Measurements from ENCODE around the gene RNF103. TPM values are rescaled to one million over a fixed set of nuclear protein-coding genes. Genes with fewer than 3 reads are reported as not detected.

RNF103 gene
- total and polyA plus RNA-seq, 2 of the 13 experiments (the other 11 are each of a cell fraction or from before 2014, with no cell fraction given): 19.8 to 21.1 TPM

GRCh38 chr2:86593266-86593665 is 30.4 kb downstream of the RNF103 start:
- Histone ChIP-seq H3K4me3 (replicated peaks in 1 of 3; ENCODE audit: insufficient read depth in 1 of 3, low read depth in 2 of 3, low read length in 3 of 3) (no peak overlapping the region), H3K4me2 (ENCODE audit: low read depth, low read length) (no peak overlapping the region), H2AFZ (ENCODE audit: low read length) (no peak overlapping the region), H3K27ac (ENCODE audit: extremely low read length, insufficient read depth, low read length) (no peak overlapping the region), H3K4me1 (ENCODE audit: insufficient read depth, low read length) (no peaks in the 10 kb centered on the region), H3K36me3 (replicated peaks in 1 of 2; ENCODE audit: control insufficient read depth in 1 of 2, insufficient read depth in 2 of 2, low read length in 2 of 2) (no peaks in the 10 kb centered on the region), H3K27me3 (ENCODE audit: control insufficient read depth in 1 of 2, insufficient read depth in 2 of 2, low read length in 2 of 2) (no peaks in the 10 kb centered on the region; a peak in 1 of 5 replicates), H3K79me2 (ENCODE audit: insufficient read depth, low read length) (no peaks in the 10 kb centered on the region), H3K9me3 (ENCODE audit: low read length) (no peaks in the 10 kb centered on the region), H3K9ac (ENCODE audit: insufficient read depth, low read depth, low read length) (no peak overlapping the region), H4K20me1 (ENCODE audit: insufficient read depth, low read length) (no peaks in the 10 kb centered on the region)
- TF ChIP-seq ZNF382 (CRISPR knock-in tag; IDR thresholded peaks at IDR 0.05; ENCODE audit: borderline replicate concordance): no peak
- no peak for TF ChIP-seq ZNF441 (CRISPR knock-in tag; IDR thresholded peaks at IDR 0.05; ENCODE audit: borderline replicate concordance)
- no peak for TF ChIP-seq ZNF619 (CRISPR knock-in tag; IDR thresholded peaks at IDR 0.05)
- TF ChIP-seq, protein P1, sequence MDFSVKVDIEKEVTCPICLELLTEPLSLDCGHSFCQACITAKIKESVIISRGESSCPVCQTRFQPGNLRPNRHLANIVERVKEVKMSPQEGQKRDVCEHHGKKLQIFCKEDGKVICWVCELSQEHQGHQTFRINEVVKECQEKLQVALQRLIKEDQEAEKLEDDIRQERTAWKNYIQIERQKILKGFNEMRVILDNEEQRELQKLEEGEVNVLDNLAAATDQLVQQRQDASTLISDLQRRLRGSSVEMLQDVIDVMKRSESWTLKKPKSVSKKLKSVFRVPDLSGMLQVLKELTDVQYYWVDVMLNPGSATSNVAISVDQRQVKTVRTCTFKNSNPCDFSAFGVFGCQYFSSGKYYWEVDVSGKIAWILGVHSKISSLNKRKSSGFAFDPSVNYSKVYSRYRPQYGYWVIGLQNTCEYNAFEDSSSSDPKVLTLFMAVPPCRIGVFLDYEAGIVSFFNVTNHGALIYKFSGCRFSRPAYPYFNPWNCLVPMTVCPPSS (IDR thresholded peaks at IDR 0.05): no peak
- TF ChIP-seq, protein P2, sequence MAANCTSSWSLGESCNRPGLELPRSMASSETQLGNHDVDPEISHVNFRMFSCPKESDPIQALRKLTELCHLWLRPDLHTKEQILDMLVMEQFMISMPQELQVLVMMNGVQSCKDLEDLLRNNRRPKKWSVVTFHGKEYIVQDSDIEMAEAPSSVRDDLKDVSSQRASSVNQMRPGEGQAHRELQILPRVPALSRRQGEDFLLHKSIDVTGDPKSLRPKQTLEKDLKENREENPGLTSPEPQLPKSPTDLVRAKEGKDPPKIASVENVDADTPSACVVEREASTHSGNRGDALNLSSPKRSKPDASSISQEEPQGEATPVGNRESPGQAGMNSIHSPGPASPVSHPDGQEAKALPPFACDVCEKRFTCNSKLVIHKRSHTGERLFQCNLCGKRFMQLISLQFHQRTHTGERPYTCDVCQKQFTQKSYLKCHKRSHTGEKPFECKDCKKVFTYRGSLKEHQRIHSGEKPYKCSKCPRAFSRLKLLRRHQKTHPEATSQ (CRISPR knock-in tag; IDR thresholded peaks at IDR 0.05; ENCODE audit: borderline replicate concordance): no peak
- TF ChIP-seq ATF3 (CRISPR knock-in tag; IDR thresholded peaks at IDR 0.05): no peak
- TF ChIP-seq ZNF781 (CRISPR knock-in tag; IDR thresholded peaks at IDR 0.05; ENCODE audit: borderline replicate concordance, not compliant biosample characterization): no peak
- TF ChIP-seq ISX (CRISPR knock-in tag; conservative IDR thresholded peaks at IDR 0.05): no peak
- ATAC-seq (no peak), FAIRE-seq (no peak), DNase-seq (ENCODE audit: low spot score) (no peak)
- 87% methylated on average over 2 of the region's 2 CpGs for WGBS (ENCODE audit: low lambda C conversion rate)
- ChIA-PET CTCF (ENCODE audit: low intra/inter-chr PET ratio, low total read pairs) (no interaction called here), POLR2A (no interaction called here)
- in situ Hi-C loops (cut with HindIII; ENCODE audit: extremely low pct_ligation_motif_present, low pct_unique_long_range_greater_than_20kb): no loop called here
- BruUV-seq (replicated peaks): no TSS peak
- intact Hi-C loops (cut with micrococcal nuclease; ENCODE audit: unreplicated experiment): no loop called here

All from HepG2 (cell line).